HG02870 (cell line): Measurements from ENCODE around the gene LHX1.

Source experiments
- ATAC-seq: cut with Tn5 transposase; IDR thresholded peaks from one replicate; pipeline ENCODE4 v1.9.1; 2021; ENCODE audit warnings: mild to moderate bottlenecking, moderate library complexity; ENCODE audit not compliant: unreplicated experiment

LHX1 gene

DNA sequence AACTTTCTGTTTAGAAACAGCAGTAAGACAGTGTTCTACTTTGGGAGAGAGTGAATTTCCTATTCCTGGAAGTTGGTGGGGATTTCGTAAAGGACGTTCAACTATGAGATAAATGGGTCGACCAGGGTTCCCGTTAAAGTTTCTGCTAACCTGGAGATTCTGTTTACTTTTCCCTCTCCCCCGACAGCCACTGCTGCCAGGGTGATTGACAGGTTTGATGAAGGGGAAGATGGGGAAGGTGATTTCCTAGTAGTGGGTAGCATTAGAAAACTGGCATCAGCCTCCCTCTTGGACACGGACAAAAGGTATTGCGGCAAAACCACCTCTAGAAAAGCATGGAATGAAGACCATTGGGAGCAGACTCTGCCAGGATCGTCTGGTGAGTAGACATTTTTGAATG is 12.8 kb downstream of the LHX1 start:
- no peak for ATAC-seq

DNA sequence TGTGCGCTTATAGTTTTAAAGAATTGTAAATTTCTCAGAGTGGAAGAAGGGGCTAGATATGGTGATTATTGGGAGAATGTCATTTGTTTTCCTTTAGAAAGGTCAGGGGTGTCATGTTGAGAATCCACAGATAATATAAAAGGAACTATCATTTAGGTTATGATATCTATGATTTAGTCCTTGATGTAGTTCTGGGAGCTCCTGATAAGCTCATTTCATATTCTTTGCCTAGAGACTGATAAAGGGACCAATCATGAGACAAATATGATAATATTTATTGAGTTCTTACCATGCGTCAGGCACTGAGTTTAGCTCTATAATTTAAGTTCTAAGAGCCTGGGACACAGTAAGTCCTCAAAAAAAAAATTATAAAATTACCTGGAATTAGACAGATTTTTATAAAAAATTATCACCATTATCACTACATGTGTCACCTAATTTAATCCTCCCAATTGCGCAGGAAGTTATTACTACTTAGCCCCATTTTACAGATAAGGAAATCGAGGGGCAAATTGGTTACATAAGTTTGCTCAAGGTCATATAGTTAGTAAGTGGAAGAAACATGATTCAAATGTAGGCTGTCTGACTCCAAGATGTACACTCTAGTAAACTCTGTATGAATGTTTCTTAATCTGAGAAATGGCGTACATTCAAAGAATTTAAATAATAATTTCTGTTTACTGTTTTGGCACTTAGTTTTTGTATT is 14.0 kb downstream of the LHX1 start:
- no peak for ATAC-seq

DNA sequence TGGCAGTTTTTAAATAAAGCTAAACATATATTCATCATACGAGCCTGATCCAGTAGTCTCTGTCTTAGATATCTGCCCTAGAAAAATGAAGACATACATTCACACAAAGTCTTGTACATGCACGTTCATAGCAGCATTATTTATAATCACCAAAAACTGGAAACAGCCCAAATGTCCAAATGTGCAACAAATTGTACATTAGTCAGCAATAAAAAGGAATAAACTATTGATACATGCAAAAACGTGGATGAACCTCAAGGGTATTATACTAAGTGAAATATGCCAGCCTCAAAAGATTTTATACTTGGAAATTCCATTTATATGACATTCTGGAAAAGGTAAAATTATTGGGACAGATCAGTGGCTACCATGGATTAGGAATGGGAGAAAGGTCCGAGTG is 34.2 kb downstream of the LHX1 start:
- ATAC-seq = no peak

DNA sequence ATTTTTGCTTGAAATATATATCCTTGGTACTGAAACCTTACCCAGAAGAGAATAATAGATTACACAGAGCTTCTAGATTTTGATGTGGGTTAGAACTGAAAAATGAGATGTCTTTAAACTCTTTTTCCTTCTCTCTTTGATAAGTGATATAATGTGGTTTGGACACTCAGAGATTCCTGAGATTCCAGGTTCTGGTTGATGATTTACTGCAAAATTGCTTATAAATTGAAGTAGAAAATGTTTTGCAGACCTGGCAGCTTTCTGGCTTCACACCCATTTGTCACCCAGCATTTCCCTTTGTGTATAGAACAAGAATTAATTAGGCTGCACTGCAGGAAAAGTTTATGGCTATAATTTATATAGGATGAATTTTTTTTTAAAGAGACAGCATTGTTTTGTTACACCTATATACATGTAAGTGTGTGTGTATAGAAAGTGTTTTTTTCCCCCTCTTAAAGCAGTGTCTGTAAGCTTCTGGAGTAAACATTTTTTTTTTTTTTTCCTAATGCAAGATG is 35.0 kb downstream of the LHX1 start:
- no peak for ATAC-seq

DNA sequence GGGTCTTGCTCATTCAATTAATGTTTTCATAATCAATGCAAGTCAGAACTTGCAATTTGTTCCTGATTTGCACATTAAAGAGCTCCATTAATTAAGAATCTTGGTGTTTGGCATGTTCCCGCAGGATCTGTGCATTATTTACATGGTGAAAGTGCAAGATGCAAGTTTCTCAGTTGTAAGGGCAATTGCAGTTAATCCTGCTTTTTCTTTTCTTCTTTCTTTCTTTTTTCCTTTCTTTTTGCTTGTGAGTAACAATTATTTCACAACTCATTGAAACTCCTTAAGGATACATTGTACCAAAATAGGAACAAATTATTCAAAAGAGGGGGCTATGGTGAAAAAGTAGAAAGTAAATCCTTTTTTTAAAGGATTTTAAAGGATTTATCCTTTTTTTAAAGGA is 35.6 kb downstream of the LHX1 start:
- no peak for ATAC-seq

DNA sequence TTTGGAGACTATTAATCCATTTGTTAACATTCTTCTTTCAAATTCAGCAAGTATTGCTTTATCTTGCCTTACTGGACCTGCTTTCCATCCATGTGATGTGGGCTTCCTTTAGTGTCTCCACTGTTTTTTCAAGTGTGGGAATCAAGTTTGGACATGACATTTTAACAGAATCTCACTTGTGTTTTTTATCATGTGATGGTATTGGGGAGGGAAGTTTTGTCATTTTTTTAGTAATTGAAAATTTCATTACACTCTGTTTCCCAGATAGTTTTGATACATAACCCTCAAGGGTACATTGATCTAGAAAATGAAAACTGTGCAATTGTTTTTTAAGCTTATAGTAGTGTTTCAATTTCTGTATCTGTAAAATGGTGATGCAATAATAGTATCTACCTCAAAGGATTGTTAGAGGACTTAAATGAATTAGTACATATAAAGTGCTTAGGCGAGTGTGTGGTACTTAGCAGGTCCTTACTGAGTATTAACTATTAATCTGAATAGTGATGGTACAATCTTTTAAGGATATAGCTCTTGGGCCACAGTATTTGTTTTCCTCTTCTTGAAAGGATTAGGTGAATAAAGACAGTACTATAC is 38.7 kb downstream of the LHX1 start:
- no peak for ATAC-seq

DNA sequence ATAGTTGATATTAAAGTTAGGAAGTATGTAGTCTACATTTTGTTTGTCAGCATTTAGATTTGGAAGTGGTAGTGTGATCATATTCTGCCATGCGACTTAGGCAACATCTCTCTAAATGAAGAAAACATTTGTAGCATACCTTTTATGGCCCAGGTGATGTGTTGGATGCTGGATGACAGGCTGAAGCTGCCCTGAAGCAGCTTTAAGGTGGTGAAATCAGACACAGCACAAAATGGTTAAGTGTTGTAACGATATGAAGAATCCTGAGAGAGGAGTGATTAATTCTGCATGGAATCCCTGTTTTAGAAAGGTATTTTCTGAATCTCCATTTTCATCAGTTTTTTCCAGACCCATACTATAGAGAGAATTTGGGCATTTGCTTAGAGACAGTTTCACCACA is 39.8 kb downstream of the LHX1 start:
- no peak for ATAC-seq

DNA sequence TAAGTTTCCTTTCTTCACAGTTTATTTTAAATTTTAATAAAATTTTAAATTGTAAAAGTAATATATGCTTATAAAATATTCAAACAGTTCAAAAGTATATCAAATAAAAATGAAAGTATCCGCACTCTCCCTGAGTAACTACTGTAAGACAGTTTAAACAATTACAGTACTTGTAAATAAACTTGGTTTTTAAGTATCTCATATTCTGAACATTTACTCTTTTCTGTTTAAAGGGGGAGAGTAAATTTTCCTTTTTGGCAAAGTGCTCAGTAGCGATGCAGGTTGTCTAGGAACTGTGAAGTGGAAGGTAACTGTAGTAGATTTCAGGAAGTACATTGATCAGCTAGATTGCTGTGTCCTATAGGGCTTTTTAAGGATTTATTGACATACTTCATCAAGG is 40.3 kb downstream of the LHX1 start:
- ATAC-seq = no peak

DNA sequence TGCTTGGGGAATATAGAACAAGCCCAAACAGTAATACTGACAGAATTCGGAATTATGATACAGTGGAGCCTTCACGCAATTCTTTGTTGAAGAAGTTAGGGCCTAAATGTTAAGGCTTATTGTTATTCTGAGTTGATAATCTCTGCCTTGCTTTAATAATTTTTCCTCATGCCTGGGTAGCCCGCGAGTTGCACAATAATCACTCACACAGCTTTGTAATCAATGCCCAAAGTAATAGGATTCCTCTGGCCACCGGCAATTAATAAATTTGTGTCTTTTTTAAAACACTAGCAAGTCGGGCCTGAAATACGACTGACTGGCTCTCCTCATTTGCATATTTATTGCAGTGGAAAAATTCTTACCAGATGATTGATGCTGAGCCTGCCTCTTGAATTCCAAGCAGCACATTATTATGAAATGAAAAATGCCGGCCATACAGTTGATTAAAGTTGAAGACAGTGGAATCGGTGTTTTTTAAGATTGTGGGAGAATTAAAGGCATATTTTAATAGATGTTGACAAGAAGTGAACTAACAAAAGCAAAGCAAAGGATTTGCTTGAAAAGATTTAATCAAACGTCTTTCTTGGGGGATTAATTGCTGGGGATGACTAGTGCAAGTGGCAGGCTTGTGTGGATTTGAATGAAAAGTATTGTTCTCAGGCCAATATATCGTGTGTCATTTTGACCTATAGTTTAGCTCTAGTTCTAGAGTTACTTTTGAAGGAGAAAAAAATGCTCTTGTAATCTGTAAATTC is 41.7 kb downstream of the LHX1 start:
- no peak for ATAC-seq

DNA sequence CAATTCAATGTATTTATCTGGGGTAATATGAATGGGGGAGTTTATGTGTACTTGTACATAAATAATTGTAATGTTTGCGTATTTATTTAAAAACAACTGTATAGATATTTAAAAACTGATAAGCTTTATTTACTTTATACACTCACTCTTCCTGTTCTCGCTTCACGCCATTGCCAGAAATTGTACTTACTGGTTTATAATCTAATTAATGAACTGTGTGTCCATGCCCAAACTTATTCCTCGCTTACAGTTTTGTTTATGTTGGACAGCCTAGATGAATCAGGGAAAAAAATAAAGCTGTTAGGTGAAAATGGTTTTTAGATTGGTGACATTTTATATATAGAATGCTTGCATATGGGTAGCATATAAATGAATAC is 42.3 kb downstream of the LHX1 start:
- no peak for ATAC-seq

DNA sequence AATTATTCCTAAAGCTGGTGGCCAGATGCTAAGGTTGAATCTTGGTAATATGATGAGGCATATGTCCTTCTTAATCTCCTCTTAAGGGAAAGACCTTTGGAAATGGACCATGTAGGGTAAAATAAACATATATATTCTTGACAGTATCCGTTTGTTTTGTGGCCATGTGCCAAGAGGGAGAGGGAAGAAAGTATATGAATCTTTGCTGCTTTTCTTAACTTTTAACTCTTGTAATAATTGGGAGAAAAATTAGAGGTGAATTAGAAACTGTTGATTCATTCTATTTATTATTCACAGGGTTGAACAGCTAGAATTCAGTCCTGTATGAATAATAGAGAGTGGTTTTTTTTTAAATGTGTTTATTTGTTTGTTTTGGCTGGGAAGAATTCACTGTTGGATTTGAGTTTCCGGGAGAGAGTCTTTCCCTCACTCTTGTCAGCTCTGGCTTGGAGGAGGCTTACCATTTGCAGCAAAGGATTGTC is 43.0 kb downstream of the LHX1 start:
- no peak for ATAC-seq

DNA sequence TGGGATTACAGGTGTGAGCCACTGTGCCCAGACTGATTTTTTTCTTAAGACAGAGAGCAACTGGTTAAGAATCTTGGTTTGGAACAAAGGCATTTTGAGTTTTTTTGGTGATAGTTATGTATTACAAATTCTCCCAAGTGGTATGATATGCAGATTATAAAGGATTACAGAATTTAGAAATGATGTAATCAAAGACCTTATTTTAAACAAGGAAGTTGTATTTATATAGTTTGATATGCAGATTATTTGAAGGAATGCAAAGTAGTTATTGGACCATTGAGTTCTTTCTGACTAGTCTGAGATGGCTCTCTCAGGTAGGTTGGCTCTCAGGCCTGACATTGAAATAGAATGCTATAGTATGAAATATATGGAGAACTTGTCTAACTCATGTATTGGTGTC is 46.3 kb downstream of the LHX1 start:
- ATAC-seq = no peak

DNA sequence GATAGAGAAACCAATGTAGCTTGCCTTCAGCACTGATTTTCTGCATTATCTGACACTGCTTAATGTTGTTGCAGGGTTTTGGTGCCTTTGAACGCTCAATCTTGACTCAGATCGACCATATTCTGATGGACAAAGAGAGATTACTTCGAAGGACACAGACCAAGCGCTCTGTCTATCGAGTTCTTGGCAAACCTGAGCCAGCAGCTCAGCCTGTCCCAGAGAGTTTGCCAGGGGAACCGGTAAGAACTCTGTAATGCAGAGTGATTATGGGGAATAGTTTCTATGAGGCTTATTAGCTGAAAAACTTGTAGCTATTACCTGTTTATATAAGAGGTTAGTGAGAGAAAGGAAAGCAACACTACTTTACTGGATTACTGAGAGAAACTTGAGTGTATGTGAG is 51.9 kb downstream of the LHX1 start:
- ATAC-seq = no peak

DNA sequence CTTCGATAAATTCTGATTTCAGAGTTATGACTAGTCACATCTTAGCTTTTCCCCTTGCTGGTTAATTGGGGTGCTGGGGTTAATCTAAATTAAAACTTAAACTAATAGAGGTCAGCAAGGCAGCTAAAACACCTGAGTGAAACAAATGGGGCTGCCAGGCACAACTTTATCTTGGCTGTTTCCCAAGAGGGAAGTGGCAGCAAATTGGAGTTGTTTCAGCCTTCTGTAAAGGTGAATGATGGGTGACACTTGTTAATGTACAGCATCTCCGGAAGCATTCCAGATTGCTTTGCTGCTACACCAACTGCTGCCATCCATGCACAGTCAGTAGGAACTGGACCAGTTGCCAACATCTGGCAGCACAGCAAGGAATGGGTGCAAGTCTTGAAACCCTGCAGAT is 55.4 kb downstream of the LHX1 start:
- no peak for ATAC-seq

DNA sequence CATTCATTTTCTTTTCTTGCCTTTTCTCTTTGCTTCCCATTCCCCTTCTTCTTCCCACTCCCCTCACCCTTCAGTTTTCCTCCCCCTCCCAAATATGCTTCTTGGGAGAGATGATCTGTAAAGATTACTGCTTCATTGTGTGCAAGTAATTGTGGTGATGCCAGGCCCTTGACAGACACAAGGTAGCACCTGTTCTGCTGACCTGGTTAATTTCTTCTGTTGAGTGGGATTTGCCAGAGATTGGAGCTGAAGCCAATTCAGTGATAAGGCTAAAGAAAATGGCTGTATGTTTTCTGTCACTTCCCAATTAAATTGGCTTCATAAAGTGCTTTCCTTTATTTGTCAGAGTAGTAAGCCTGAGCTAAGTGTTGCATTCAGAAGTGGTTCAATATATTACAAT is 56.0 kb downstream of the LHX1 start:
- ATAC-seq = no peak
